DOHH2 (cell line): Measurements from ENCODE around the gene BIRC7.

Experiments
- CTCF ChIP-seq: fragments of 200-600 bp; sonication (generic); IDR thresholded peaks from one replicate; pipeline ENCODE4 v1.5.1; 2014; ENCODE audit warnings: antibody characterized with exemption, mild to moderate bottlenecking, low read depth, low read length; ENCODE audit not compliant: poor library complexity, severe bottlenecking
- EZH2phosphoT487 ChIP-seq: fragments of 200-600 bp; sonication (generic); IDR thresholded peaks from 2 replicates; pipeline ENCODE4 v1.6.1; 2017; ENCODE audit warnings: borderline replicate concordance, mild to moderate bottlenecking, antibody characterized with exemption, low read length, moderate library complexity, mixed read lengths

GRCh38 chr20:63268671-63269439 lies 33.1 kb downstream of the BIRC7 start:
- no peak for TF ChIP-seq CTCF
- no peak for TF ChIP-seq EZH2phosphoT487
